Endothelial cell of umbilical vein (primary cell): ENCODE results near the gene EHMT1. TPM values are rescaled to one million over a fixed set of nuclear protein-coding genes. Genes with fewer than 3 reads are reported as not detected.

Experiments
- BruUV-seq: library from RNA; stranded (reverse); fragments of 400-500 nt; replicated peaks from 2 replicates; lab custom pipeline; 2021; lab: Mats Ljungman, UMichigan
- CTCF ChIA-PET: fragments of 300-600, 350-600 bp; sonication (Branson Sonifier 250); formaldehyde crosslinking; loops from one replicate; lab custom pipeline; 2021; ENCODE audit warnings: antibody characterized with exemption, inconsistent platforms; lab: Charles Lee
- POLR2A ChIA-PET: fragments of 300-600, 350-600 bp; sonication (Branson Sonifier 250); formaldehyde crosslinking; loops from one replicate; lab custom pipeline; 2021; ENCODE audit warnings: antibody characterized with exemption, inconsistent platforms; lab: Charles Lee
- DNase-seq: peaks from one replicate; pipeline ENCODE4 v3.0.0-alpha.2; 2011; ENCODE audit warnings: low read depth, low spot score
- FAIRE-seq: peaks from 2 replicates; lab custom pipeline; 2011; peaks lifted over from hg19 to GRCh38; lab: Jason Lieb, UNC
- H2AFZ ChIP-seq: 2 replicates; pipeline ENCODE4 v1.6.0; 2012; ENCODE audit warnings: low read depth, low read length, control low read depth, inconsistent platforms
- H3K27ac ChIP-seq: 2 replicates; pipeline ENCODE4 v1.5.1; 2011; ENCODE audit warnings: low read depth, mild to moderate bottlenecking, control low read depth, low read length, moderate library complexity; ENCODE audit not compliant: insufficient read depth
- H3K27me3 ChIP-seq, 2 experiments: 2 replicates each; pipeline versions ENCODE4 v1.6.0 to v1.6.1; 2011; ENCODE audit warnings: low read length in 2 of 2, mixed read lengths in 1 of 2; ENCODE audit not compliant: control insufficient read depth in 2 of 2, insufficient read depth in 2 of 2
- H3K36me3 ChIP-seq, 2 experiments: 2 replicates in 1 of 2; 3 replicates in 1 of 2; pipeline ENCODE4 v1.5.1; 2011; ENCODE audit warnings: low read length in 2 of 2, mild to moderate bottlenecking in 1 of 2, moderate library complexity in 1 of 2; ENCODE audit not compliant: control insufficient read depth in 2 of 2, insufficient read depth in 2 of 2; ENCODE audit errors: extremely low read depth in 1 of 2
- H3K4me1 ChIP-seq: 3 replicates; pipeline ENCODE4 v1.5.1; 2011; ENCODE audit warnings: mild to moderate bottlenecking, low read length; ENCODE audit not compliant: control insufficient read depth, insufficient read depth; ENCODE audit errors: extremely low read depth
- H3K4me2 ChIP-seq: 2 replicates; pipeline ENCODE4 v1.6.1; 2011; ENCODE audit warnings: low read length, control low read depth, mixed read lengths; ENCODE audit not compliant: insufficient read depth
- H3K4me3 ChIP-seq, 3 experiments: fragments of 200-600 bp in 1 of 3; sonication (generic), shearing (Covaris generic) in 1 of 3; replicated peaks in 1 of 3; 2 replicates each; pipeline ENCODE4 v1.5.1; 2011 to 2016; ENCODE audit warnings: control low read depth in 3 of 3, low read length in 3 of 3, mild to moderate bottlenecking in 2 of 3, inconsistent platforms in 1 of 3, low read depth in 1 of 3, moderate library complexity in 1 of 3; ENCODE audit not compliant: insufficient read depth in 1 of 3
- H3K79me2 ChIP-seq: 2 replicates; pipeline ENCODE4 v1.6.0; 2012; ENCODE audit warnings: low read length, inconsistent platforms; ENCODE audit not compliant: control insufficient read depth, insufficient read depth
- H3K9ac ChIP-seq: replicated peaks from 2 replicates; pipeline ENCODE3; 2011; ENCODE audit warnings: low read length, control low read depth; ENCODE audit not compliant: insufficient read depth; ENCODE audit errors: extremely low read depth
- H3K9me1 ChIP-seq: replicated peaks from 3 replicates; pipeline ENCODE4 v1.6.0; 2011; ENCODE audit warnings: mild to moderate bottlenecking, low read length; ENCODE audit not compliant: control insufficient read depth, insufficient read depth; ENCODE audit errors: extremely low read depth
- H3K9me3 ChIP-seq: replicated peaks from 2 replicates; pipeline ENCODE4 v1.5.1; 2012; ENCODE audit warnings: low read length, inconsistent platforms; ENCODE audit not compliant: control insufficient read depth, insufficient read depth
- H4K20me1 ChIP-seq: replicated peaks from 2 replicates; pipeline ENCODE3; 2011; ENCODE audit warnings: mild to moderate bottlenecking, low read length; ENCODE audit not compliant: control insufficient read depth, insufficient read depth; ENCODE audit errors: extremely low read depth
- CTCF ChIP-seq, 2 donors: IDR thresholded peaks; 1 replicate in 1 of 2; 2 replicates in 1 of 2; pipeline ENCODE4 v1.5.1; 2011; ENCODE audit warnings: low read length in 2 of 2, mild to moderate bottlenecking in 2 of 2, moderate library complexity in 2 of 2, control low read depth in 1 of 2, inconsistent platforms in 1 of 2, low read depth in 1 of 2; ENCODE audit not compliant: insufficient read depth in 1 of 2; ENCODE audit errors: extremely low read depth in 1 of 2
- EZH2 ChIP-seq: IDR thresholded peaks from 2 replicates; pipeline ENCODE4 v1.6.1; 2012; ENCODE audit warnings: borderline replicate concordance, low read depth, mild to moderate bottlenecking, moderate library complexity, low read length, inconsistent platforms; ENCODE audit not compliant: severe bottlenecking
- FOS ChIP-seq: IDR thresholded peaks from 2 replicates; pipeline ENCODE4 v1.6.1; 2011; ENCODE audit warnings: mild to moderate bottlenecking, low read length, moderate library complexity, borderline replicate concordance; ENCODE audit not compliant: insufficient read depth
- GATA2 ChIP-seq: IDR thresholded peaks from 2 replicates; pipeline ENCODE4 v1.7.0; 2011; ENCODE audit warnings: low read depth, mild to moderate bottlenecking, moderate library complexity, mixed read lengths, low read length; ENCODE audit not compliant: insufficient read length, insufficient read depth
- JUN ChIP-seq: IDR thresholded peaks from 2 replicates; pipeline ENCODE4 v1.6.1; 2011; ENCODE audit warnings: borderline replicate concordance, low read depth; ENCODE audit not compliant: insufficient read length, insufficient read depth
- MAX ChIP-seq: IDR thresholded peaks from 2 replicates; pipeline ENCODE4 v1.6.1; 2011; ENCODE audit not compliant: insufficient read depth, insufficient read length
- MYC ChIP-seq: IDR thresholded peaks from one replicate; pipeline ENCODE4 v1.6.1; 2011; ENCODE audit warnings: mild to moderate bottlenecking, low read depth, low read length
- POLR2A ChIP-seq: IDR thresholded peaks from 2 replicates; pipeline ENCODE4 v1.6.1; 2012; ENCODE audit warnings: low read depth, mild to moderate bottlenecking, control low read depth, low read length
- POLR2AphosphoS5 ChIP-seq: IDR thresholded peaks from 2 replicates; pipeline ENCODE4 v1.6.1; 2012; ENCODE audit warnings: low read depth, mild to moderate bottlenecking, control low read depth, low read length, moderate library complexity; ENCODE audit not compliant: insufficient read depth
- dilution Hi-C: fragments of 300-500 bp; cut with MboI; formaldehyde crosslinking; loops from one replicate; pipeline ENCODE4 v1.15.0; 2019; ENCODE audit warnings: low sequenced_read_pairs; ENCODE audit not compliant: extremely low pct_ligation_motif_present
- intact Hi-C: fragments of 100-400 bp; cut with micrococcal nuclease; formaldehyde crosslinking; loops from one replicate; pipeline ENCODE4 v1.10.0; 2022
- polyA plus RNA-seq, 4 experiments: library from polyadenylated mRNA; depleted of rRNA in 3 of 4; stranded (reverse) in 3 of 4; unstranded in 1 of 4; fragments of >200 nt; gene quantifications; 2 replicates each; pipeline versions ENCODE4 v1.2.1 to v1.2.3, GENCODE V29; 2011 to 2012; ENCODE audit warnings: missing spikeins in 1 of 4
- total RNA-seq: library from RNA; stranded (reverse); gene quantifications from 2 replicates; pipeline ENCODE4 v1.2.3, GENCODE V29; 2021

EHMT1 gene
- total and polyA plus RNA-seq, 2 donors (not counting 3 experiments of a cell fraction or from before 2014, with no cell fraction given): 48.2 to 104 TPM

- Histone ChIP-seq H3K9me3 (no peaks in the 10 kb centered on the region), H2AFZ (no peak overlapping the region), H3K4me3 (no peak overlapping the region), H3K79me2 (peaks cover 54% of the 10 kb centered on the region), H3K9me1 (no peaks in the 10 kb centered on the region), H3K9ac (no peak overlapping the region), H4K20me1 (peaks cover 2% of the 10 kb centered on the region), H3K4me2 (no peak overlapping the region), H3K4me1 (no peaks in the 10 kb centered on the region), H3K36me3 (peaks cover 1 to 16% of the 10 kb centered on the region in 2 experiments), H3K27ac (no peak overlapping the region), H3K27me3 (no peaks in the 10 kb centered on the region)
- no peak for DNase-seq
- ChIA-PET CTCF (no interaction called here), POLR2A (no interaction called here)
- no peak for FAIRE-seq
- intact Hi-C loops: no loop called here
- BruUV-seq: no TSS peak
- TF ChIP-seq GATA2 (no peak), POLR2AphosphoS5 (no peak), CTCF (IDR thresholded peaks at IDR 0.05; ENCODE audit: extremely low read depth in 1 of 2, insufficient read depth in 1 of 2, low read depth in 1 of 2, low read length in 2 of 2) (no peak), MAX (no peak), MYC (no peak), JUN (no peak), FOS (no peak), EZH2 (no peak), POLR2A (no peak)
- dilution Hi-C loops: no loop called here
Observed at GRCh38 chr9:137711678-137712105, 92.9 kb downstream of the EHMT1 start.
